Islet precursor cell (in vitro differentiated cells): ENCODE results near the gene ANKS3.

ENCODE experiments used
- DNase-seq: peaks from one replicate; pipeline ENCODE4 v3.0.0-alpha.2; 2018

Gene ANKS3

GRCh38 chr16:4734063-4734729, at the start of gene ANKS3, which contains the start of gene DNAAF8:
Gene ANKS3, minus strand, starts transcription at chr16:4734271. Its CDS starts 4,122 bp downstream, at chr16:4730149.
Gene DNAAF8, plus strand, starts transcription at chr16:4734537. Its CDS starts 1,978 bp downstream, at chr16:4736515.
- DNase-seq: peak; percentile 99

GRCh38 chr16:4783251-4783950, 49.3 kb upstream of the ANKS3 start:
- DNase-seq: no peak

- no peak for DNase-seq
Observed at GRCh38 chr16:4780235-4780634, 46.2 kb upstream of the ANKS3 start.

- DNase-seq: no peak
Observed at GRCh38 chr16:4778050-4778392, 44.0 kb upstream of the ANKS3 start.

- DNase-seq: no peak
Observed at GRCh38 chr16:4777339-4778049, 43.4 kb upstream of the ANKS3 start.

GRCh38 chr16:4776141-4776705, 42.2 kb upstream of the ANKS3 start:
- DNase-seq: no peak

GRCh38 chr16:4775005-4775404, 40.9 kb upstream of the ANKS3 start:
- DNase-seq: no peak

GRCh38 chr16:4772351-4772750, 38.3 kb upstream of the ANKS3 start:
- DNase-seq: no peak

- DNase-seq: no peak
Observed at GRCh38 chr16:4771646-4772045, 37.6 kb upstream of the ANKS3 start.

GRCh38 chr16:4769306-4769638, 35.2 kb upstream of the ANKS3 start:
- no peak for DNase-seq

- peak; percentile 98 for DNase-seq
Observed at GRCh38 chr16:4768549-4769305, 34.7 kb upstream of the ANKS3 start.

GRCh38 chr16:4767872-4768548, 33.9 kb upstream of the ANKS3 start:
- DNase-seq: no peak

- peak; percentile 99 for DNase-seq
Observed at GRCh38 chr16:4766875-4767628, 33.0 kb upstream of the ANKS3 start, which contains the start of gene ZNF500. Gene ZNF500, minus strand, starts transcription at chr16:4767162. Its CDS starts 1,184 bp downstream, at chr16:4765978.

- no peak for DNase-seq
Observed at GRCh38 chr16:4765511-4766474, 31.7 kb upstream of the ANKS3 start.

- DNase-seq: no peak
Observed at GRCh38 chr16:4763791-4764190, 29.7 kb upstream of the ANKS3 start.

- no peak for DNase-seq
Observed at GRCh38 chr16:4762205-4762604, 28.1 kb upstream of the ANKS3 start.

GRCh38 chr16:4760221-4760910, 26.3 kb upstream of the ANKS3 start:
- no peak for DNase-seq

GRCh38 chr16:4755687-4756086, 21.6 kb upstream of the ANKS3 start:
- no peak for DNase-seq

- DNase-seq: no peak
Observed at GRCh38 chr16:4754865-4755264, 20.8 kb upstream of the ANKS3 start.

GRCh38 chr16:4753227-4753626, 19.2 kb upstream of the ANKS3 start:
- no peak for DNase-seq
